PC-3 (cell line): Measurements from ENCODE around the gene POR. TPM values are rescaled to one million over a fixed set of nuclear protein-coding genes. Genes with fewer than 3 reads are reported as not detected.

Experiments used
- ATAC-seq: fragments of 200-7000 bp; cut with Tn5 transposase; 2 replicates; pipeline ENCODE4 v1.9.1; 2020; ENCODE audit warnings: mild to moderate bottlenecking, moderate library complexity
- BruUV-seq: library from RNA; stranded (reverse); fragments of 400-500 nt; replicated peaks from 2 replicates; lab custom pipeline; 2021; lab: Mats Ljungman, UMichigan
- CTCF ChIA-PET: fragments of 300-600 bp; sonication (Branson Sonifier 250); formaldehyde crosslinking; loops from one replicate; lab custom pipeline; 2022; ENCODE audit warnings: antibody characterized with exemption; lab: Charles Lee
- POLR2A ChIA-PET: fragments of 300-600 bp; sonication (Branson Sonifier 250); formaldehyde crosslinking; loops from one replicate; lab custom pipeline; 2022; ENCODE audit warnings: antibody characterized with exemption; ENCODE audit not compliant: unreplicated experiment; lab: Charles Lee
- DNase-seq: peaks from one replicate; pipeline ENCODE4 v3.0.0-alpha.2; 2015
- H2AFZ ChIP-seq: fragments of 300-600 bp; sonication (generic); 2 replicates; pipeline ENCODE4 v1.6.0; 2016; ENCODE audit warnings: antibody characterized with exemption, low read length
- H3F3A ChIP-seq: fragments of 300-600 bp; sonication (generic); one replicate; pipeline ENCODE4 v1.6.0; 2017; ENCODE audit warnings: antibody characterized with exemption, low read length, control low read depth, mild to moderate bottlenecking; ENCODE audit not compliant: unreplicated experiment
- H3K27ac ChIP-seq: fragments of 300-600 bp; sonication (generic); 2 replicates; pipeline ENCODE4 v1.5.1; 2016; ENCODE audit warnings: mild to moderate bottlenecking, low read length
- H3K27me3 ChIP-seq: fragments of 300-600 bp; sonication (generic); 2 replicates; pipeline ENCODE4 v1.6.1; 2016; ENCODE audit warnings: low read length, mixed read lengths
- H3K36me3 ChIP-seq: fragments of 300-600 bp; sonication (generic); 2 replicates; pipeline ENCODE4 v1.6.1; 2016; ENCODE audit warnings: low read depth, mixed run types, low read length, mixed read lengths
- H3K4me1 ChIP-seq: fragments of 300-600 bp; sonication (generic); 2 replicates; pipeline ENCODE4 v1.5.1; 2016; ENCODE audit warnings: low read length; ENCODE audit not compliant: insufficient read depth
- H3K4me2 ChIP-seq: fragments of 300-600 bp; sonication (generic); 2 replicates; pipeline ENCODE4 v1.6.0; 2016; ENCODE audit warnings: low read length
- H3K4me3 ChIP-seq: fragments of 300-600 bp; sonication (generic); 2 replicates; pipeline ENCODE4 v1.5.1; 2016; ENCODE audit warnings: mild to moderate bottlenecking, low read length, mixed read lengths
- H3K79me2 ChIP-seq: fragments of 300-600 bp; sonication (generic); 2 replicates; pipeline ENCODE4 v1.6.1; 2017; ENCODE audit warnings: low read length, mixed read lengths
- H3K9ac ChIP-seq: fragments of 300-600 bp; sonication (generic); 2 replicates; pipeline ENCODE4 v1.6.0; 2016; ENCODE audit warnings: mild to moderate bottlenecking, low read length
- H3K9me2 ChIP-seq: fragments of 300-600 bp; sonication (generic); replicated peaks from 2 replicates; pipeline ENCODE4 v1.6.1; 2016; ENCODE audit warnings: mixed run types, low read length, mixed read lengths
- H3K9me3 ChIP-seq: fragments of 300-600 bp; sonication (generic); 2 replicates; pipeline ENCODE4 v1.6.1; 2016; ENCODE audit warnings: low read length, mixed read lengths
- H4K20me1 ChIP-seq: fragments of 300-600 bp; sonication (generic); 2 replicates; pipeline ENCODE4 v1.6.1; 2016; ENCODE audit warnings: low read length, mixed read lengths
- EZH2 ChIP-seq: fragments of 300-600 bp; sonication (generic); IDR thresholded peaks from one replicate; pipeline ENCODE4 v1.6.1; 2017; ENCODE audit warnings: antibody characterized with exemption, mild to moderate bottlenecking, low read length; ENCODE audit not compliant: unreplicated experiment
- EZH2phosphoT487 ChIP-seq: fragments of 300-600 bp; sonication (generic); IDR thresholded peaks from 2 replicates; pipeline ENCODE4 v1.6.1; 2018; ENCODE audit warnings: mild to moderate bottlenecking, antibody characterized with exemption, low read length, borderline replicate concordance
- intact Hi-C: fragments of 100-400 bp; cut with micrococcal nuclease; formaldehyde crosslinking; loops from 2 replicates; pipeline ENCODE4 v1.9.0; 2023
- total RNA-seq: library from RNA; depleted of rRNA; stranded (reverse); fragments of >200 nt; gene quantifications from 2 replicates; pipeline ENCODE4 v1.2.3, GENCODE V29; 2014
- TF ChIP-seq, protein P1 (sequence below): fragments of 300-600 bp; sonication (generic); conservative IDR thresholded peaks from 2 replicates; pipeline ENCODE4 v1.5.1; 2017; ENCODE audit warnings: antibody characterized with exemption, low read depth, mild to moderate bottlenecking, low read length

The POR gene
- total RNA-seq, 1 experiment from 2014 or later: 112 TPM

DNA sequence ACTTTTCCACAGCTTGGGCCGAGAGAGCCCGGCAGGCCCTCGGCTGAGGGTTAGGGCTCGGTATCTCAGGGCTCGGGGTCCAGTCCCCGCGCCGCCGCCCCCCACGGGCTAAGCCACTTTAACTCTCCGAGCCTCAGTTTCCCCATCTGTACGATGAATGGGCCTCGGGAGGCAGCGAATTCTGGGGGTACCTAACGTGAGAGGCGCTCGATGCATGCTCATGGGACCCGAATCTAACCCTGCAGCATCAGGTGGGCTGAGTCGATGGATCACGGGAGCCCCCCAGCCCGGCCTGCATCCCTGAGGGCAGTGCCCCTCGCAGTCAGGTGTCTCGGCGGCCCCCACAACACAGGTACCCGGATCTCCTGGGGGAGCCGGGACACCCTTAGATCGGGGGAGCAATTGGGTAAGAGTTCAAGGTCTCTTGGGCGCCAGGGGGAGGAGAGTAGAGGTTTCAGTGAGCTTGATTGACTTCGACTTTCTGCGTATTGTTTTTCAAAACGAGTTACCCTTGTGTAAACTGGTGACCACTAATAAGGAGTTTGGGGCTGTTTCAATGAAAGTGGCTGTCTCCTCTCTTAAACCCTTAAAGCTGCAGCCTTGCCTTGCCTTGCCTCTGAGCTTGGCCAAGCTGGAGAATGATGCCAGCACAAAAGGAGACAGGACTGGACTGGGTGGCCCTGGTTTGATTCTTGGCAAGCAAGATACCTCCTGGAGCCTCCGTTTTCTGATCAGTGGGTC is 631 bp downstream of the POR start:
- H3K9me3 ChIP-seq: no peaks in the 10 kb centered on the region
- peak overlapping the region; percentile 86 for H3K9ac ChIP-seq
- H3F3A ChIP-seq: no peaks in the 10 kb centered on the region
- no peaks in the 10 kb centered on the region for H3K27me3 ChIP-seq
- POLR2A ChIA-PET: interaction anchor here (0.6 kb wide), 3 partner anchors 8 to 19 kb away, joined by 3 to 6 read pairs (median 3); no protein-coding TSS in a partner anchor
- H4K20me1 ChIP-seq: peaks cover 14% of the 10 kb centered on the region
- peak overlapping the region; percentile 92 for H3K4me3 ChIP-seq
- CTCF ChIA-PET: interaction anchor here (0.6 to 1.1 kb wide), 2 partner anchors 59 to 78 kb away, joined by 3 read pairs; no protein-coding TSS in a partner anchor
- intact Hi-C loops: loop anchor here (10.0 kb wide), 1 partner anchor 79 kb away; the partner anchor contains the start of gene TMEM120A
- peak; percentile 10 for ATAC-seq
- H3K9me2 ChIP-seq: no peaks in the 10 kb centered on the region
- no peak overlapping the region for H3K27ac ChIP-seq
- no peaks in the 10 kb centered on the region for H3K36me3 ChIP-seq
- H3K4me1 ChIP-seq: peaks cover 22% of the 10 kb centered on the region
- peak overlapping the region; percentile 99 for H3K4me2 ChIP-seq
- DNase-seq: no peak
- no peak overlapping the region for H2AFZ ChIP-seq
- TF ChIP-seq EZH2phosphoT487 (no peak), EZH2 (no peak)
- TF ChIP-seq, protein P1, sequence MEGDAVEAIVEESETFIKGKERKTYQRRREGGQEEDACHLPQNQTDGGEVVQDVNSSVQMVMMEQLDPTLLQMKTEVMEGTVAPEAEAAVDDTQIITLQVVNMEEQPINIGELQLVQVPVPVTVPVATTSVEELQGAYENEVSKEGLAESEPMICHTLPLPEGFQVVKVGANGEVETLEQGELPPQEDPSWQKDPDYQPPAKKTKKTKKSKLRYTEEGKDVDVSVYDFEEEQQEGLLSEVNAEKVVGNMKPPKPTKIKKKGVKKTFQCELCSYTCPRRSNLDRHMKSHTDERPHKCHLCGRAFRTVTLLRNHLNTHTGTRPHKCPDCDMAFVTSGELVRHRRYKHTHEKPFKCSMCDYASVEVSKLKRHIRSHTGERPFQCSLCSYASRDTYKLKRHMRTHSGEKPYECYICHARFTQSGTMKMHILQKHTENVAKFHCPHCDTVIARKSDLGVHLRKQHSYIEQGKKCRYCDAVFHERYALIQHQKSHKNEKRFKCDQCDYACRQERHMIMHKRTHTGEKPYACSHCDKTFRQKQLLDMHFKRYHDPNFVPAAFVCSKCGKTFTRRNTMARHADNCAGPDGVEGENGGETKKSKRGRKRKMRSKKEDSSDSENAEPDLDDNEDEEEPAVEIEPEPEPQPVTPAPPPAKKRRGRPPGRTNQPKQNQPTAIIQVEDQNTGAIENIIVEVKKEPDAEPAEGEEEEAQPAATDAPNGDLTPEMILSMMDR: no peak
- H3K79me2 ChIP-seq: peaks cover 59% of the 10 kb centered on the region
- TSS peak; percentile 57 for BruUV-seq

DNA sequence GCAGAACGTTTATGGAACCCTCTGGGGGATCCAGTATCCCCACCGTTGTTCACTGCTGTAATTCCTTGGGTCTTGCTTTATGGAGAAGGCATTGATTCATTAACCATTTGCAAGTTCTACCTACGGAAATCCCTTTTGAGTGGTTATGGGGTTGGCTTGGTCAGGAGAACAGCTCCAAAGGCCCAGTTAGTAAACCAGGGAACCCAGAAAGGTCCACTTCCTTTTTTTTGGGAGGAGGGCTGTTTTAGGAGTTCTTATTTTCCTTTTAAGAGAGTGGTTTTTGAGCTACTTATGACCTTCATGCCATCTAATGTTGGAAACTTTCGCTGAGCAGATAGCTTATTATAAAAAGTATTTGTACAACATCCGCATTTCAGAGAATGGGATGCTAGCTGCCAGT is 1.3 kb downstream of the POR start:
- POLR2A ChIA-PET: interaction anchor here (0.6 kb wide), 2 partner anchors 8 to 12 kb away, joined by 3 to 6 read pairs; no protein-coding TSS in a partner anchor
- Histone ChIP-seq H3K4me3 (peak overlapping the region; percentile 92), H3K4me1 (peaks cover 23% of the 10 kb centered on the region), H2AFZ (no peak overlapping the region), H3K27ac (no peak overlapping the region), H3K79me2 (peaks cover 65% of the 10 kb centered on the region), H3K9me3 (no peaks in the 10 kb centered on the region), H3K9ac (no peak overlapping the region), H3K27me3 (no peaks in the 10 kb centered on the region), H4K20me1 (peaks cover 16% of the 10 kb centered on the region), H3K9me2 (no peaks in the 10 kb centered on the region), H3K4me2 (peak overlapping the region; percentile 99), H3K36me3 (no peaks in the 10 kb centered on the region; the same call in 1 of the 2 replicates), H3F3A (no peaks in the 10 kb centered on the region)
- CTCF ChIA-PET: interaction anchor here (1.1 kb wide), 1 partner anchor 59 kb away, joined by 3 read pairs; no protein-coding TSS in a partner anchor
- BruUV-seq: no TSS peak
- DNase-seq: no peak
- ATAC-seq: no peak
- TF ChIP-seq EZH2phosphoT487 (no peak), EZH2 (no peak)
- TF ChIP-seq, protein P1: no peak
- intact Hi-C loops: loop anchor here (10.0 kb wide), 1 partner anchor 79 kb away; the partner anchor contains the start of gene TMEM120A
